ENCODE measurements around the gene SYT14.
"Not testable (repeated sequence)": the region's sequence is repeated elsewhere in the genome, so short reads cannot be mapped to it uniquely, and the experiment has no call there.

The SYT14 gene

DNA sequence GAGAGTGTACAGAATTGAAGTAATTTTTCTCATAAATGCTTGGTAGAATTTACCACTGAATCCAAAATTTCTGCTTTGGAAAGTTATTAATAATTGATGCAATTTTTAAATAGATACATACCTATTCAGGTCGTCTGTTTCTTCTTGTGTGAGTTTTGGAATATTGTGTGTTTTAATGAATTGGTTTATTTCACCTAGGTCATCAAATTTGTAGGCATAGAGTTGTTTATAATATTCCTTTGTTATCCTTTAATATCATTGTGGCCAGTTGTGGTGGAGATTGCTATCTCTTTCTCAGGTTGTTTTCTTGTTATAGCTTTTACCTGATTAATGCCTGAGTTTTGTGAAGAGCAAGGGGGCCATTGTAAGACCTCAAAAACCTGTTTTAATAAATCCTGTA is 93.5 kb downstream of the SYT14 start:
- DNase-seq = no peak

DNA sequence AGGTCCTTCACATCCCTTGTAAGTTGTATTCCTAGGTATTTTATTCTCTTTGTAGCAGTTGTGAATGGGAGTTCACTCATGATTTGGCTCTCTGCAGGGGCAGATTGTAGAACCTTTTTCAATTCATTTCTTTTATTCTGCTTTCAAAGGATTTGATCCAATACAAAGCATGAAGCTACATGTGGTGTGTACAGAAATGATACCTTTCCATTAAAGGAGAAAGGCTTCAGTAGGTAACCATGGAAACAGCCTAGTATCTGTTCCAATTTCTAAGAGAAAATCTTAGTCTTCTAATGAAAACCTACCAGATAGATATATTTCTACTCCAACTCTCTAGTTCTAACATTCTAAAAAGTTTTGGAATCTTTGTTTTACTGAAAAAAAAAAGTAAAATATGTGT is 105.0 kb downstream of the SYT14 start:
- DNase-seq = no peak

DNA sequence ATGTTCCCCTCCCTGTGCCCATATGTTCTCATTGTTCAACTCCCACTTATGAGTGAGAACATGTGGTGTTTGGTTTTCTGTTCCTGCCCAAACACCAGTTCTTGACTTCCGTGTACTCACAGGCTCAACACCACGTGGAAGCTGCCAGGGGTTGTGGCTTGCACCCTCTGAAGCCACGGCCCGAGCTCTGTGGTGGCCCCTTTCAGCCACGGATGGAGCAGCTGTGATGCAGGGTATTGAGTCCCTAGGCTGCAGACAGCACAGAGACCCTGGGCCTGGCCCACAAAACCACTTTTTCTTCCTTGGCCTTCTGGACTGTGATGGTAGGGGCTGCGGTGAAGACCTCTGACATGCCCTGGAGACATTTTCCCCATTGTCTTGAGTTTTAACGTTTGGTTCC is 111.6 kb downstream of the SYT14 start:
- DNase-seq = no peak

DNA sequence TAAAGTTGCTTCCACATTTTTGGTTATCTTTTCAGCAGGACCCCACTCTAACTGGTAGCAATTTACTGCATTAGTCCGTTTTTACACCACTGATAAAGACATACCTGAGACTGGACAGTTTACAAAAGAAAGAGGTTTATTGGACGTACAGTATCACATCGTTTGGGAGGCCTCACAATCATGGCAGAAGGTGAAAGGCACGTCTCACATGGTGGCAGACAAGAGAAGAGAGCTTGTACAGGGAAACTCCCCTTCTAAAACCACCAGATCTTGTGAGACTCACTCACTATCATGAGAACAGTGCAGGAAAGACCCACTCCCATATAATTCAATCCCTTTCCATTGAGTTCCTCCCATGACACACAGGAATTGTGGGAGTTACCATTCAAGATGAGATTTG is 112.5 kb downstream of the SYT14 start:
- not testable (repeated sequence) for DNase-seq

DNA sequence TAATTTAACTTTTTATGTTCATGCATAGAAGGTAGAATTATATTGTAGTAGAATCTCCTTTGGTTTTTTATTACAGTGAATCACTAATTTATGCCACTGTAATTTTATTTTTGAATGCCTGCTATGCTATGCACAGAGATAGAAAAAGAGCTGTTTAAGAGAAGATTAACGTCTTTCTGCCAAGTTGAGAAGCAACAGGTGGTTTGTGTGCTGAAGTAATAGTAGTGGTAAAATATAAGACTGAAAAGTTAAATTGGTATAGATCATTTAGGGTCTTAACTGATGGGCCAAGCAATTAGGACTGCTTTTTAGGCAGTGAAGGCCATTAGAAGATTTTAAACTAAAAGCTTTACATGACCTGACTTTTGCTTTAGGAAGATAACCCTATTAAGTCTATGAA is 115.1 kb downstream of the SYT14 start:
- DNase-seq = no peak

DNA sequence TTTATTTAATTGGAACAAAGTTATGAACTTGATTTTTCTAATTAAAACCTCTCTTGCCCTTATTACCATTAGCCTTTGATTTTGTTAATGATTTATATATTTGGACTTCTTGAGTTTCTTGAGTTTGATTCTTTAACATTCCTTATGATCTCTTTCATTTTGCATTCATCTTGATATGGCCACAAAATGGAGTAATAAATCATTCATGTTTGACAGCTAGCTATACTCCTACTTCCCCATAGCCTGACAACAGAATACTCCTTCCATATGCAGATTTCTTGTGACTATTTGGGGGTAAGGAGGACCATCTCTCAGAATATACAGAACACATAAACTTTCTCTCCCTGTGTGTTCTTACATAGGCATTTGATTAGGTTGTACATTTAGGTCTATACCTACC is 119.6 kb downstream of the SYT14 start:
- no peak for DNase-seq

DNA sequence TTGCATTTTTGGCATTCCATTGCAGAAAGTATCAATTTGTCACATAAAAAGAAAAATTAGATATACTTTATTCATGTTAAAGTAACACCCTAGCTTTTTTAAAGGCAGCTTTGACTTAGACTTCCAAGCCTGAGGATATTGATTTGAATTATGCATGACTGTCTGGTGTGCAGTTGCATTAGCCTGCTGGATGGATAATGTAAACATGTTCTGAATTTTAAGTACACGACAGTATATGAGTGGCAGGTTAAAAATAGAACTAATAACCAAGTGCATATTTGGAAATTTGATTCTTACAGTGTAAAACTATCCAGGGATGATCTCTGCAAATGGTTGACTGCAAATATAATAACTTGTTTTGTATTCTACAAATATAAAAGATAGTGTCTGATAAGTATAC is 124.0 kb downstream of the SYT14 start:
- no peak for DNase-seq

DNA sequence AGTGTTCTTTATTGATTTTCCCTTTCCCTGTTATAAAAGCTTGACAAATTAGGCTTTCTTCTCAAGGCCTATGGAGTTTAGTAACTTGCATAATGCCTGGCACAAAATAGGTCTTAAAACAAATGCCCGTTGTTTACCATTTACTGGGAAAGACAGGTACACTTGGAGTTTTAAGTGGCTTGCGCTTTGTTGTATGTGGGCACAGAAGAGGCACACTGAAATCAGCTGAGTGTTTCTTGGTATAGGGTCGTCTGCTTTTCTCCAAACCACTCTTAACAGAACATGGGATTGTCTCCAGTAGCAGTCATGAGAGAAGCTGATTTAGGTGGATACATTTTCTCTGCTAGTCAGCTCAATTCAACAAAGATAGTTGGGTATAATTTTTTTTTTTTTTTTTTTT is 132.5 kb downstream of the SYT14 start:
- no peak for DNase-seq

DNA sequence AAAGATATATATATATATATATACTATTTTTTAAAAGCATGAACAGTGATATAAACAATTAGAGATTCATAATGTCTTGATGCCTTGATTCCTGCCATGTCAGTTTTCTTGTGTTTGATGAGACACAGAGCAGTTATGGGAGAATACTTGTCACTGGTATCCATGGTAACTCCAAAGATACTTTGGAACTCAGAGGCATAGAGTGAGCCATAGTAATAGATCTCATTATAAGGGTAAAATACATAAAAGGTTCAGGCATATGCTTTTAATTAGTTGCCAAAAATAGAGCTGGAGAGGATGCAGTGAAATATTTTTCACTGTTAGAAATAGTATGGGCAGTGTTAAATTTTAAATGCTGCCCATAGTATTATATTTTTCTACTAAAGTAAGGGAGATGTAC is 134.1 kb downstream of the SYT14 start:
- DNase-seq = no peak

DNA sequence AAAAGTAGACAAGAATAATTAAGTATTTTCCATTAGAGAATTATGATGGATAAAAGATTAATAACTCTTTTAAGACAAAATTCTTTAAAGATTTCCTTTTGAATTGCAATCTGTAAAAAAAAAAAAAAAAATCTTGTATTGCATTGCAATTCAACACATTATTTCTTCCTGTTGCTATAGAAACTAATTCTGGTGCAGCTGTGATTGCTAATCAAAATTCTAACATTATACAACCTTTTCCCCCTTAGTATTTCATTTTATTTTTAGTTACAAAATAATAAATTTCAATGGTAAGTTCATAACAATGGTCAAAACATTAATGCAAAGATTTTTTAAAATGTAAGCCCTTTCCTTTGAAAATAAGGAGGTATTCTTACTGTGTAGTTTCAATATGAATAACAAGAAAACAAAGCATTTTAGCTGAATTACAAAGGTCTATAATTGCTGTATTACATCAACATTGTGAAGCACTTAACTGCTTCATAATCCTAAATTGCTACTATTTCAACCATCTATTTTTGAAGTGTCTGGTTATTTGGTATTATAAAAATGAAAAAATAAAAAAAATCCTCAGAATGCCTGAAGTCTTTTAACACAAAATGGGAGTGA is 135.0 kb downstream of the SYT14 start:
- no peak for DNase-seq

DNA sequence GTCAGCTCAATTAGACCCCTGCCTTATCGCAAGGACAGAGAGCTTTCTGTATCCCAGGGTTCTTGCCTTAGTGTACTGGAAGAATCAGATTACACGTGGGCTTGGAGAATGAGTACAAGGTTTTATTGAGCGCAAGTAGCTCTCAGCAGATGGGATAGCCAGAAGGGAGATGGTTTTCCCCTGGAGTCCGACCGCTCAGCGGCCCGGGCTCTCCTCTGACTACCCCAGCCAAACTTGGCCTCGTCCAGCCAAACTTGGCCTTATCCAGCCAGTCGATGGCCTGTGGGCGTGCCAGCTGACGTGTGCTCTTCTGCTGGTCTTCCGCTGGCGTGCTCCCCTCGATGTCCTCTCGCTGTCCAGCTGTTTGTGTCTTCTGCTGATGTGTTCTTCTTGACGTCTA is 136.9 kb downstream of the SYT14 start:
- no peak for DNase-seq

DNA sequence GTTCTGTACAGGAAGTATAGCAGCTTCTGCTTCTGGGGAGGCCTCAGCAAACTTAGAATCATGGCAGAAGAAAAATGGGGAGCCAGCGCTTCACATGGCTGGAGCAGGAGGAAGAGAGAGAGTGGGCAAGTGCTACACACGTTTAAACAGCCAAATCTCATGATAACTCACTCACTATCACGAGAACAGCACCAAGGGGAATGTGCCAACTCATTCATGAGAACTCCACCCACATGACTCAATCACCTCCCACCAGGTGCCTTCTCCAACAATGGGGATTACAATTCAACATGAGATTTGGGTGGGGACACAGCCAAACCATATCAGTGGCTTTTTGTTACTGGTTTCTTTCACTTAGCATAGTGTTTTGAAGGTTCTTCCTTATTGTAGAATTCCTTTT is 138.6 kb downstream of the SYT14 start:
- no peak for DNase-seq

DNA sequence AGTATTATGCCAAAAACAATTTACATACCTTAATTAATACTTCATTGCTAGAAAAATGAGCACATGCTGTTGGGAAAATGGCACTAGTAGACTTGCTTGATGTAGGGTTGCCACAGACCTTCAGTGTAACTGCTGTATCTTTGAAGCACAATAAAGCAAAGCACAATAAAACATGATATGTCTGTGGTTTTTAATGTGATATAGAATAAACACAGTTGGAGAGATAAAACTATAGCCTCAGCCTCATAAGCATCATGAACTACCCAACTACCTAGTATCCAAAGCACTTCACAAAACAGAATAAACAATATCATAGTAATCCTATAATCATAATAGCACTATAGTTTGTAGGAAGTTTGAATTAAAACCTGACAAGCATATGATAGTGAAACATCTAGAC is 143.5 kb downstream of the SYT14 start:
- no peak for DNase-seq

DNA sequence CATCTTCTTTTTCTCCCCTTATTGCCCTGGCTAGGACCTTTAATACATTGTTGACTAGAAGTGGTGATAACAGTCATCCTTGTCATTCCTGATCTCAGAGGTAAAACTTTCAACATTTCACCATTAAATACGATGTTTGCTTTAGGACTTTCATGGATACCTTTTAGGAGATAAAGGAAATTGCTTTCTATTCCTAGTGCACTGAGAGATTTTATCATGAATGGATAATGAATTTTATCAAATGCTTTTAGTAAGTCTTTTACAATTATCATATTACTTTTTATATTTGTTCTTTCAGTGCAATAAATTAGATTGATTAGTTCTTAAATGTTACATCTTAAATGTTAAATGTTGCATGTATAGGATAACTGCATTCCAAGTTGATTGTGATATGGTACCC is 147.3 kb downstream of the SYT14 start:
- DNase-seq = no peak

DNA sequence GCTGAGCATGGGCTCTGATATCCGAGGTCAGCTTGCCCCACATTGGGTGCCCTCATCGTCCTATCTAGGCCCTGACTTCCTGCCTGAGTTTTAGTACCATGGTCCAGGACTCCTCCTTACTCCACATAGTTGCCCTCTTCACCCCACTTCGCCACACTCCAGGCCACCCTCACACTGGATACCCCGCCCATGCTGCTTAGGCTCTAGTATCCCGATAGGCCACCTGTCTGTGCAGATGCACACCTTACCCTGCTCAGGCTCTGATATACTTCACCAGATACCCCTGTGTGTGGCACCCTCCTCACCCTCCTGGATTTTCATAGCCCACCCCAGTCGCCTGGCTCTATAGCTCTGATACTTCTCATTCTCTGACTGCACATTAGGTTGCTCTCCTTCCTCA is 149.0 kb downstream of the SYT14 start:
- DNase-seq = no peak

DNA sequence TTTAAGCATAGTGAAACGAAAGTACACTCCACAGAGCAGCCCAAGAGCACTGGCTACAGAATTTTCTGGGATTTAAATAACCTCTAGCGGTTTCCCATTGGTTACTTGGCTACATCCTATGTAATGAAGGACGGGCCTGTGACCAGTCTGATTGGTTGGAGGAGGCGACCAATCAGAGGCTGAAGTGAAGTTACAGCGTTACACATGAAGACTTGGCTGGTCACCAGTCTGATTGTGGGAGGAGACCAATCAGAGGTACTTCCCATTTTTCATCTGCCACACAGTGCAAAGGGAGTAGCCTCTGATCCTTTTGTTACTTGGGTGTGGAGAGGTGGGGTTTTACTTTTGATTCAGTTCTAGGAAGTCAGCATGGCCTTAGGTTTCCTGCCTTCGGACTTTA is 151.8 kb downstream of the SYT14 start:
- no peak for DNase-seq

DNA sequence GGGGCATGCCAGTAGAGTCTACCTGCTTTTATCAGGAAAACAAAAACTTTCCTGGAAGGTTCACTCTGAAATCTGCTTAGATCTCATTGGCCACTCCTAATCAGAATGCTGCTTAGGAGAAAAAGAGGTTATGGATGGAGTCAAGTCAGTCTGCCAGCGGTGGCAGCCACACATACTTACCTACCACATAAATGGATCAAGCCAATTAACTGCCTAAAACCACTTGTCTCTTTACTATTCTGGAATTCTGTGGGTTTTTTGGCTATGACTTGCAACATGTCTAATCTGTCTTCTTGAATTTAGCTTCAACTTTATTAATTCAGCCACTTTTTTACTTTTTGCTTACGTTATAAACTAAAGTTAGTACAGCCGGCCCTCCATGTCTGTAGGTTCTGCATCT is 154.3 kb downstream of the SYT14 start:
- DNase-seq = no peak

DNA sequence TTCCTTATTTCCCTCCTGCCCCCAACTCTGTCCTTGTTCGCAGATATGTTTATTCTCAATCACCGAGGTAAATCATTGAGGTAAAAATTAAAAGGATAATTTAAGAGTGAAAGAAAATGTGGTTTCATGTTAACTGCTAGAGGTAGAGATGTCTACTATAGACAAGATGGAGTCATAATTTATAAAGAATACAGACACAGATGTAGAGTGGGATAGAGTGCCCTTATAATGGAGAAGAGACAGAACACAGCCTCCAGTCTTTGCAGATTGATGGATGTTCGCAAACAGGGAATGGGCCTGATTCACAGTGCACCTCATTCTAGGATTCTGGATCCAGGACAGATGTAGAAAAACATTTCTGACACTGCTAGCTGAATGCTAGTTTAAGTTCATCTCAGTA is 155.4 kb downstream of the SYT14 start:
- no peak for DNase-seq

DNA sequence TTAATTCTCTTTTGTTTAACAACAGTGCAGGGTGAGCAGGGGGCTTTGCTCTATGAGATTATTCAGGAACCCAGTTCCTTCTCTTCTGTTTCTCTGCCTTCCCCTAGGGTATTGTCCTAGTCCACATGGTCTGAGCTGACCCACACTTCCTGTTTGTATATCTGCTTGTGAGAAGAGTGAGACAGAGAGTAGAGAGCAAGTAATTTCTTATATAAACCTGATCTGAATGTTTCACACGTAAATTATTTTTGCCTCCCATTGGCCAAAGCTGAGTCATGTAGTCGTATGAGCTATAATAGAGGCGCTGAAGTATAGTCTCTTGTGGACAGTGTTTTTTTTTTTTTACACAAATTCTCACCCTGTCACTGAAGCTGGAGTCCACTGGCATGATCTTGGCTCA is 160.3 kb downstream of the SYT14 start:
- DNase-seq = no peak

DNA sequence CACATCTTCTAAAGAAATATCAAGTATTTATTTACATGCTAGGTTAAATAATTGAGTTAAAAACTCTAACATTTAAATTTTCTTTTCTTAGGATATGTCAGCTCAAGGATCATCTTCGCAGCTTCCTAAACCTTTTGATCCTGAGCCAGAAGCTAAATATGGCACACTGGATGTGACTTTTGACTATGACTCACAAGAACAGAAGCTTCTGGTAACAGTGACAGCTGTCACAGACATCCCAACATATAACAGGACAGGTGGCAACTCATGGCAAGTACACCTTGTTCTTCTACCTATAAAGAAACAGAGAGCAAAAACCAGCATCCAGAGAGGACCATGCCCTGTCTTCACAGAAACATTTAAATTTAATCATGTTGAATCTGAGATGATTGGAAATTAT is 161.9 kb downstream of the SYT14 start:
- DNase-seq = no peak

DNA sequence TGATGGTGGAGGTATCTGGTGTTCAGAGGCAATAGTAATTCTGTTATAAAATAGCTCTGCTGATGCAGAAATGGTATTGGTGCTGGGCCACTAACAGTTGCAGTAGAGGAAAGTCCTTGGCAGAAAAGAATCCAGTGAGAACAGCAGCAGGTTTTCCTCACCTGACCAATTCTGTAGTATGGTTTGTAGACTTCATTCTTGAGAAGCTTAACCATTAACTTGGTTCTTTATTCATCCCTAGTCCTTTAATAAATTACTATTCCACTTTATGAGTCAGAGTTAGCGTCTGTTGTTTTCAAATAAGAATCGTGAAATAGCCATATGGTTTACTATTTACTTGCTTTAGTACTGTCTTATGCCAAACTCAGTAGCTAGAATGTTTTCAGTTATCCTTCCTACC is 166.1 kb downstream of the SYT14 start:
- DNase-seq = no peak

DNA sequence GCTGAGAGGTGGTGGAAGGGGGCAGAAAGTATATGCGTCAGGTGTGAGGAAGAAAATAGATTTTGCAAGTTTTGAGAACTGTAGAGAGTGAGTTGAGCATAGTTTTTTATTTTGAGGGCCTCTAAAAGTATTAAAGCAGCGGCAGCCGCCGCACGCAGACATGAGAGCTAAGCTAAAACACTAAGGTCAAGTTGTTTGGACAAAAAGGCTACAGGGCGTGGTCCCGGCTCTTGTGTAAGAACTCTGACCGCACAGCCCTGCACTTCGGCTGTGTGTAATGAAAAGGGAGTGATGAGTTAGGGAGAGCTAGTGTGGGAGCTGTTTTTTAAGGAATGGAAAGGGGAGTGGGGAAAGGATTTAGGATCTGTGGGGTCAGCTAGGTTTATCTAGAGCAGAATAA is 174.9 kb downstream of the SYT14 start:
- DNase-seq = not testable (repeated sequence)

DNA sequence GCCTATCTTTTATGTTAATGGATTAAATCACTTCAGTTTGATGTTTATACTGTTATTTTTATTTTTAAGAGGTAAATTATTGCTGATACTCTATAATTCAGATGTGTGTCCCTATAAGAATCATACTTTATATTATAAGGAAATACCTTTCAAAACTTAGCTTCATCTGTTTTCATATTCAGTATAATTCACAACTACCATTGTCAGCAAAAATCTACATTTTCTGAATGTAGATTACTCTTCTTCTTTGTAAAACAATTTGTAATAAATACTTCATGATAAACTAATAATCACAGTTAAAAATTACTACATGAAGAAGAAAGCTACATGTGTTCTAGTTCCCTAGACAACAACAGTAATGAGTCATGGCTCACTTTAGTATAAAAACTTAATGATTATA is 179.2 kb downstream of the SYT14 start:
- DNase-seq = no peak

DNA sequence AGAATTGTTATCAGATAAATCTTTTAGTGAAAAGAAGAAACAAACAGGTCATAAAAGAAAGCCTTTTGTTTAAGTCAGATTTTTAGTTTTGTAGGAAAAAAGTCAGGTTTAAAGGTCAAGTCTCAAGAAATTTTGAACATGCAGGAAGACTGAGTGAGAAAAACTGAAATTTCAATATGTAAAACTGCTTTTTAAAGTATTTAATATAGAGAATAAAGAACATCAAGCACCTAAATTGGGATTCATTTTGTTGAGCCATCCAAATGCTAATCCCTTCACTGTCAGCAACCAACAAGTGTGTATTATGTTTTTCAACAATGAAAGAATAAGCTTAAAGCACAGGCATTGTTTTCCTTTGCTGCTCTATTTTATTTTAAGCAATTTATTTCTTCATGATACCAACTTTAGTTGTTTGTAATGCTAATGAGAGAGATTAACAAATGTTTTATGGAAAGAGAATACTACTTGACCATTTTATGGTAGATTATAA is 179.7 kb downstream of the SYT14 start:
- no peak for DNase-seq

DNA sequence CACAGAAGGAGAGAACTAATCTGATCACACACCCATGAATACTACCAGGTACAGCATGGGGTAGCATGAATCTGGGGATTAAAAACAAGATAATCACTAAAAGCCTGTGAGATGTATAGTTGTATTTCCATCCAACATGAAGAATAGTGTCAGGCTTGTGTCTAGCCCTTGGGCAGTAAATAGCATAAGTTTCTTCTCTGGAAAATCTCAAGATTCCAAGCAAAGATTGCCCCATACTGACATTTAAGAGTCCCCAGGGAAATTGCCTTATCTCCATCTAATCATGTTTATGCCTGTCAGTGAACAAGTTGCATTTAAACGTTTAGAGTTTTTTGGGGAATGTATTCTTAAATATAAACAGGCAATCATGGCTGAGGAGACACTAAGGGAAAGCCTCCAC is 185.4 kb downstream of the SYT14 start:
- DNase-seq = no peak
